NCI-H2171 (cell line): ENCODE measurements around the gene SGPP1.
A peak's percentile ranks its signal among the peaks of the same experiment; 100 is the strongest.
"Not testable (repeated sequence)": the region's sequence is repeated elsewhere in the genome, so short reads cannot be mapped to it uniquely, and the experiment has no call there.

ENCODE experiments used
- DNase-seq: peaks from one replicate; lab custom pipeline; 2025; lab: John Stamatoyannopoulos, UW

Gene SGPP1, protein sequence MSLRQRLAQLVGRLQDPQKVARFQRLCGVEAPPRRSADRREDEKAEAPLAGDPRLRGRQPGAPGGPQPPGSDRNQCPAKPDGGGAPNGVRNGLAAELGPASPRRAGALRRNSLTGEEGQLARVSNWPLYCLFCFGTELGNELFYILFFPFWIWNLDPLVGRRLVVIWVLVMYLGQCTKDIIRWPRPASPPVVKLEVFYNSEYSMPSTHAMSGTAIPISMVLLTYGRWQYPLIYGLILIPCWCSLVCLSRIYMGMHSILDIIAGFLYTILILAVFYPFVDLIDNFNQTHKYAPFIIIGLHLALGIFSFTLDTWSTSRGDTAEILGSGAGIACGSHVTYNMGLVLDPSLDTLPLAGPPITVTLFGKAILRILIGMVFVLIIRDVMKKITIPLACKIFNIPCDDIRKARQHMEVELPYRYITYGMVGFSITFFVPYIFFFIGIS

GRCh38 chr14:63727736-63728728 is at the start of gene SGPP1:
SGPP1 (minus strand) TSS chr14:63728065; CDS start chr14:63727944, 121 bp downstream.
- peak; percentile 81 for DNase-seq

DNA sequence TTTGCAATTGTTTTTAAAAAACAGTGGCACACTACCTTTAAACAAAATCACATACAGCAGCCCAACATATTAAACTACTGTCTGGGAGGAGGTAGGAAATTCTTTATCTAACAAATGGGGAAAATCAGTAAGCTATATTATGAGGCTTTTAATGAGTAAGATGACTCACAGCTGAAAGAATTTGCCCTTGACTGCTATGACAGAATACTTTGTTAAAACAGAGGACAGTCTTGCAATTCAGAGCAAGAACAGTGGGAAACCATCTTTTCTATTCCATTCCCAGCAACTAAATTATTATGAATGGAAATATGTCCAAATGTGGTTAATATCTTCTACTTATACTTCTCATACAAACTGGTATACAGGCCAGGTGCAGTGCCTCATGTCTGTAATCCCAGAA is 49.2 kb upstream of the SGPP1 start:
- no peak for DNase-seq

GRCh38 chr14:63773504-63773903 is 45.6 kb upstream of the SGPP1 start:
- DNase-seq: no peak

- DNase-seq: no peak
Measured at GRCh38 chr14:63770187-63770807, 42.4 kb upstream of the SGPP1 start.

DNA sequence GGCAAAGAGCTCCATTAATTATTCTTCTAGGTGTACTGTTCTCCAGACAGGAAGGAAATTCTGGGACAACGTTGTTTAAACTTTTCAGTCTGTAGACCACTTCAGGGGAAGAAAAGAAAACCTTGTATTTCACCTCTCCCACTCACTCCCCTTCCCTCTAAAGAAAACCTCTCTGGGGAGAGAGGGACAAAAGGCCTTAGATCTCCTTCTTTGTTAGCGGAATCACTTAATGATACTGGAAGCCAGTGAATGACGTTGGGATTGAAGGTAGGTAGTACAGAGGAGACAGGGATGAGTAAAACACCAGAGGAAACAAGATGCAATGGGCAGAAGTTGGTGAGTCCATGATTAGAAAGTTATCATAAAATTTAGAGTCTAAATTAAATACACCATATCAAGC is 38.7 kb upstream of the SGPP1 start:
- DNase-seq: no peak

- DNase-seq: no peak
Measured at GRCh38 chr14:63764620-63765139, 36.8 kb upstream of the SGPP1 start.

DNA sequence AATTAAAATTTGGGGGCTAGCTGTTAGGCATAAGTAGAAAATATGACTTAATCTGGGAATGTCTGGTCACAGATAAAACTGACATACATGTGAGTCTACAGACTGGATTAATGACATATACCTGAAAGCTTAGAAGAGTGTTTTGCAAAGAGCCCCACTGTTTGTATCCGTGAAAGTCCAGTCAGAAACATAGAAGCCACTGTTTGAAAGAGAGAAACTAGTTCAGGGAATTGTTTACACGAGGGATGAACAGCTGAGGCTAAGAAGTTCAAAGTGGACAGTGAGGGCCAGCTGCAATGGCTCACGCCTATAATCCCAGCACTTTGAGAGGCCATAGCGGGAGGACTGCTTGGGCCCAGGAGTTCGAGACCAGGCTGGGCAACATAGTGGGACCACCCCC is 36.2 kb upstream of the SGPP1 start:
- no peak for DNase-seq

DNA sequence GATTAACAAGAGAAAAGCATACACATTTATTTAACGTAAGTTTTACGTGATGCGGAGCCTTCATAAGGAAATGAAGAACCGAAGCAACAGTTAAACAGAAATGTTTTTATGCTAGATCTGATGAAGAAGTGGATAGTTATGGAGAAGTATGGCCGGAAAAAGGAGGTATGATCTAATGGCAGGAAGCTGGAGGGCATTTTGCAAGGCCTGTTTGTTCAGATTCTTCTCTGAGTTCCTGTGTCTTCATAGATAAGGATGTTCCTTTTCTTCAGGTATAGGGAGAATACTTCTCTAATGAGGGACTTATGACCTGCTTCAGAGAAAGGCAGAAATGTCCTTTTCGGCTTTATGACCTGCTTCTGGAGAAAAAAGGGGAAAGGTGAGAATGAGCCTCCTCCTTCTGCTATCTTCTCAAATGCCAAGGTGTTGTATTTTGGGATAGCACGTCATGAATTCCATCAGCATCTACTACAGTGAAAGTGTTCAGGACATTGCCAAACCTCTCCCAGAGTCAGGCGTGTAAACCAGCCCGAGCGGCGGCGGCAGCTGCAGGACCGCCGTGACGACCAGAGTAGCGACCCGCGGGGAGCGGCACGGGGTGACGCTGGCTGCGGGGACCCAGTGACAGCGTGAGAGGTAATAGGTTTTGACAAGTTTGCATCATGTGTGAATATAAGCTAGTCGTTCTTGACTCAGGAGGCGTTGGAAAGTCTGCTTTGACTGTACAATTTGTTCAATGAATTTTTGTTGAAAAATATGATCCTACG is 33.7 kb upstream of the SGPP1 start:
- no peak for DNase-seq

- no peak for DNase-seq
Measured at GRCh38 chr14:63760014-63760413, 32.1 kb upstream of the SGPP1 start.

- DNase-seq: no peak
Measured at GRCh38 chr14:63759456-63759855, 31.6 kb upstream of the SGPP1 start.

DNA sequence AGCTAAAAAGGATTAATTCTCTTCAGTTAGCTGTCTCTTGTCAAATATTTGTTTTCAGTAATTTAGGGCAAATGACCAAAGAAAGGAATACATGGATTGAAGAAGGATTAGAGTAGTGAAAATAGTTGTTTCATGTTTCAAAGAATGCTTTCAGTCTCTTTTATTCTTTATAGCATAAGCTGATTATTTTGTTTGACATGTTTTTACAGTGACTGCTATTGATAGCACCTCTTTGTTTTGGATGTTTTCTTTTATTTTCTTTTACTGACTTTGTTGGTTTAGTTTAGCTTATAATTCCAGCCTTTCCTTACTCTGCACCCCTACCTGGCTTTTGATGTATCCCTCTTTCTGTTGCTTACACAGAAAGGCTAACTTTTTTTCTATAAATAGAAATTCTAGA is 29.3 kb upstream of the SGPP1 start:
- DNase-seq: no peak

- DNase-seq: no peak
Measured at GRCh38 chr14:63752449-63753169, 24.7 kb upstream of the SGPP1 start.

DNA sequence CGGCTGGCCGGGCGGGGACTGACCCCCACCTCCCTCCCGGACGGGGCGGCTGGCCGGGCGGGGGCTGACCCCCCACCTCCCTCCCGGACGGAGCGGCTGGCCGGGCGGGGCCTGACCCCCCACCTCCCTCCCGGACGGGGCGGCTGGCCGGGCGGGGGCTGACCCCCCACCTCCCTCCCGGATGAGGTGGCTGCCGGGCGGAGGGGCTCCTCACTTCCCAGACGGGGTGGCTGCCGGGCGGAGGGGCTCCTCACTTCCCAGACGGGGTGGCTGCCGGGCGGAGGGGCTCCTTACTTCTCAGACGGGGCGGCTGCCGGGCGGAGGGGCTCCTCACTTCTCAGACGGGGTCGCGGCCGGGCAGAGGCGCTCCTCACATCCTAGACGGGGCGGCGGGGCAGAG is 23.2 kb upstream of the SGPP1 start:
- DNase-seq: not testable (repeated sequence)

DNA sequence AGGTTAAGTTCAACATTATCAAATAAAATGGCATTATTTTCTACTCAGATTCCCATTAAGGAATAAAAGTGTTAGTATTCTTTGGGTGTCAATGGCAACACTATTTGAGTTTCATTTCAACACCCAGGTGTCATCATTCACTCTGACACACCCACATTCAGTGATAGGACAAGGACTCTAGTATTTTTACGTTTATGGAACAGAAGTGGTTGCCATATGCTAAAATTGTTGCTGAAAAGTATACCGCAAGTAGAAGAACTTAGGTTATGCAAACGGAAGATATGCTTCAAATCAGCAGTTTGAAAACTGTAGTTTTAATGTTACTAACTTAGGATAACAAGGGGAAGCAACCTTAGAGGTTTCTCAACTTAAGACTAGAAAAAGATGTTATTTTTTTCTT is 20.0 kb upstream of the SGPP1 start:
- no peak for DNase-seq

- no peak for DNase-seq
Measured at GRCh38 chr14:63745858-63746425, 18.1 kb upstream of the SGPP1 start.

DNA sequence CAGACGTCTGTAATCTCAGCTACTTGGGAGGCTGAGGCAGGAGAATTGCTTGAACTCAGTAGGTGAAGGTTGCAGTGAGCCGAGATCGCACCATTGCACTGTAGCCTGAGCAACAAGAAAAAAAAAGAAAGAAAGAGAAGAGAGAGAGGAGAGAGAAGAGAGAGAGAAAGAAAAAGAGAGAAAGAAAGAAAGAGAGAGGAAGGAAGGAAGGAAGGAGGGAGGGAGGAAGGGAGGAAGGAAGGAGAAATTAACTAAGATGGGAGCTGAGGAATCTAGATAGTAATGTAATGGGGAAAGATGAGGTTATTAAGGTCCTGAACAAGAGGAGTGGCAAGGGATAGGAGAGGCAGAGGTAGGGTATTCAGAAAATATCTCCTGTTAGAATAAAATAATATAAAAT is 17.4 kb upstream of the SGPP1 start:
- DNase-seq: no peak

GRCh38 chr14:63737582-63738006 is 9.7 kb upstream of the SGPP1 start:
- DNase-seq: no peak

DNA sequence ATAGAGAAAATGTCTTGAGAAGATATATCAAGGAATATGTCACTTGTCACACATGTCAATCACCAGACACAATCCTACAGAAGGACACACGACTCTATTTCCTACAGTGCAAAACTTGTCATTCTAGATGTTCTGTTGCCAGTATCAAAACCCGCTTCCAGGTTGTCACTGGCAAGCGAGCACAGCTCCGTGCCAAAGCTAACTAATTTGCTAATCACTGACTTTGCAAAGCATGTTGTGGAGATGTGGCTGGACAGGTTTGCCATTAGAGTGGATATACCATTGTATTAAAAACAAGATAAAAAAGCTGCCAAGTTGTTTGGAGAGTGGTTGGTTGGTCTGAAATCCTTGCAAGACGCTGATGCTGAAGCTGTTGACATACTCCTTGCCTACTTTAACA is 7.9 kb upstream of the SGPP1 start:
- DNase-seq: no peak

DNA sequence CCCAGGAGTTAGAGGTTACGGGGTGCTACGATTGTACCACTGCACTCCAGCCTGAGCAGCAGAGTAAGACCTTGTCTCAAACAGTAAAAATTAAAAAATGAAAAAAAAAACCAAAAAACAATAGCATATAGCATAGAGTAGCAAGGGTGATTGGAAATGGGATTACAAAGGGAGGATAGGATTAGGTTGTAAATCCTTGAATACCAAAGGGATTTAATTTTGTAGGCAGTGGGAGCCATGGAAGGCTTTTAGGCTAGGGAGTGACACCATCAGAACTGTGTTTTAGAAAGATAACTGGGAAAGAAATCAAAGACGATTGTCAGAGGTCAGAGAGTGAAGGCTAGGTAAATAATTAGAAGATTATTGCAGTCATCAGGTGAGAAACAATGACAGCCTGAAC is 2.8 kb upstream of the SGPP1 start:
- no peak for DNase-seq

DNA sequence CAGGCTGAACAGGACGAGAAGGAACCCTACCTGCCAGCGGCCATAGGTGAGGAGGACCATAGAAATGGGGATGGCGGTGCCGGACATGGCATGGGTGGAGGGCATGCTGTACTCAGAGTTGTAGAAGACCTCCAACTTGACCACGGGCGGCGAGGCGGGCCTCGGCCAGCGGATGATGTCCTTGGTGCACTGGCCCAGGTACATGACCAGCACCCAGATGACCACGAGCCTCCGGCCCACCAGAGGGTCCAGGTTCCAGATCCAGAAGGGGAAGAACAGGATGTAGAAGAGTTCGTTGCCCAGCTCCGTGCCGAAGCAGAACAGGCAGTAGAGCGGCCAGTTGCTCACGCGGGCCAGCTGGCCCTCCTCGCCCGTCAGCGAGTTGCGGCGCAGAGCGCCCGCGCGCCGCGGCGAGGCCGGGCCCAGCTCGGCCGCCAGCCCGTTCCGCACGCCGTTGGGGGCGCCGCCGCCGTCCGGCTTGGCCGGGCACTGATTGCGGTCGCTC is 582 bp downstream of the SGPP1 start:
- DNase-seq: peak; percentile 9
